Medulla oblongata (tissue), 1 donor: ENCODE results near the gene RIPOR3.

Experiments used
- DNase-seq: peaks from one replicate; pipeline ENCODE4 v3.0.0-alpha.2; 2015; ENCODE audit errors: extremely low spot score

RIPOR3 gene

GRCh38 chr20:50588034-50588736 is 103.2 kb downstream of the RIPOR3 start:
- peak; percentile 47 for DNase-seq

- DNase-seq = no peak
Observed at GRCh38 chr20:50587291-50587961, 103.9 kb downstream of the RIPOR3 start.

- DNase-seq = no peak
Observed at GRCh38 chr20:50586531-50587232, 104.7 kb downstream of the RIPOR3 start.

GRCh38 chr20:50585678-50586077 is 105.7 kb downstream of the RIPOR3 start:
- no peak for DNase-seq

GRCh38 chr20:50585214-50585613 is 106.1 kb downstream of the RIPOR3 start:
- DNase-seq = no peak

GRCh38 chr20:50584687-50585086 is 106.7 kb downstream of the RIPOR3 start:
- DNase-seq = no peak

- DNase-seq = no peak
Observed at GRCh38 chr20:50583442-50584150, 107.7 kb downstream of the RIPOR3 start.

GRCh38 chr20:50582591-50583234 is 108.6 kb downstream of the RIPOR3 start:
- no peak for DNase-seq

GRCh38 chr20:50582092-50582491 is 109.2 kb downstream of the RIPOR3 start:
- no peak for DNase-seq

GRCh38 chr20:50580842-50581544 is 110.3 kb downstream of the RIPOR3 start:
- no peak for DNase-seq

- peak; percentile 46 for DNase-seq
Observed at GRCh38 chr20:50580016-50580747, 111.2 kb downstream of the RIPOR3 start.

- no peak for DNase-seq
Observed at GRCh38 chr20:50579511-50579910, 111.8 kb downstream of the RIPOR3 start.

- no peak for DNase-seq
Observed at GRCh38 chr20:50578778-50579165, 112.6 kb downstream of the RIPOR3 start.

GRCh38 chr20:50578061-50578777 is 113.1 kb downstream of the RIPOR3 start:
- no peak for DNase-seq

GRCh38 chr20:50577175-50578018 is 113.9 kb downstream of the RIPOR3 start:
- DNase-seq = no peak

- peak; percentile 65 for DNase-seq
Observed at GRCh38 chr20:50575865-50576720, 115.2 kb downstream of the RIPOR3 start.

GRCh38 chr20:50574586-50574985 is 116.8 kb downstream of the RIPOR3 start:
- no peak for DNase-seq

- DNase-seq = no peak
Observed at GRCh38 chr20:50574108-50574507, 117.2 kb downstream of the RIPOR3 start.
